AG10803 (cell line): ENCODE data around the gene RBM25.
"Not testable (repeated sequence)": the region's sequence is repeated elsewhere in the genome, so short reads cannot be mapped to it uniquely, and the experiment has no call there.

Experiments used
- DNase-seq: peaks from one replicate; pipeline ENCODE4 v3.0.0; 2010; ENCODE audit warnings: low read depth
- H3K4me3 ChIP-seq: 2 replicates; pipeline ENCODE4 v1.5.1; 2011; ENCODE audit warnings: mild to moderate bottlenecking, low read length, control low read depth
- CTCF ChIP-seq: conservative IDR thresholded peaks from 2 replicates; pipeline ENCODE4 v1.5.1; 2011; ENCODE audit warnings: mild to moderate bottlenecking, low read length, control low read depth, inconsistent platforms

RBM25 gene

GRCh38 chr14:73168691-73169090 is 110.4 kb downstream of the RBM25 start:
- no peak overlapping the region for H3K4me3 ChIP-seq
- no peak for DNase-seq
- no peak for TF ChIP-seq CTCF

- H3K4me3 ChIP-seq: not testable (repeated sequence)
Measured at GRCh38 chr14:73169855-73170254, 111.5 kb downstream of the RBM25 start.

GRCh38 chr14:73170686-73171085 is 112.4 kb downstream of the RBM25 start:
- H3K4me3 ChIP-seq: no peak overlapping the region
- DNase-seq: no peak
- TF ChIP-seq CTCF: no peak

More at GRCh38 chr14:73169855-73170254, 111.5 kb downstream of the RBM25 start:
- not testable (repeated sequence) for DNase-seq

- DNase-seq: no peak
- H3K4me3 ChIP-seq: no peak overlapping the region
- no peak for TF ChIP-seq CTCF
Measured at GRCh38 chr14:73172500-73172899, 114.2 kb downstream of the RBM25 start.

- no peak overlapping the region for H3K4me3 ChIP-seq
- peak; percentile 63 for TF ChIP-seq CTCF
- DNase-seq: peak; percentile 61
Measured at GRCh38 chr14:73173092-73173735, 114.9 kb downstream of the RBM25 start.
